Neural cell (in vitro differentiated cells): ENCODE data around the gene MED13L. TPM values are rescaled to one million over a fixed set of nuclear protein-coding genes. Genes with fewer than 3 reads are reported as not detected.

Experiments used
- H2AFZ ChIP-seq: fragments of 200-600, 300-800 bp; sonication (generic), shearing (Covaris generic); 2 replicates; pipeline ENCODE4 v1.6.0; 2014; ENCODE audit warnings: low read depth, mild to moderate bottlenecking, antibody characterized with exemption, low read length, moderate library complexity
- H3F3A ChIP-seq: fragments of 200-600 bp; shearing (Covaris generic); 2 replicates; pipeline ENCODE4 v1.6.1; 2016; ENCODE audit warnings: mild to moderate bottlenecking, moderate library complexity, mixed read lengths, antibody characterized with exemption, low read length; ENCODE audit not compliant: insufficient read depth, poor library complexity, severe bottlenecking
- H3K27ac ChIP-seq: fragments of 200-600, 300-800 bp; sonication (generic), shearing (Covaris generic); 2 replicates; pipeline ENCODE4 v1.5.1; 2014; ENCODE audit warnings: mild to moderate bottlenecking, low read length, moderate library complexity
- H3K27me3 ChIP-seq: fragments of 300-800, 200-600 bp; sonication (generic), shearing (Covaris generic); 2 replicates; pipeline ENCODE4 v1.6.0; 2014; ENCODE audit warnings: mild to moderate bottlenecking, low read depth, low read length, moderate library complexity; ENCODE audit not compliant: insufficient read depth
- H3K36me3 ChIP-seq: fragments of 300-800, 200-600 bp; sonication (generic), shearing (Covaris generic); 2 replicates; pipeline ENCODE4 v1.5.1; 2014; ENCODE audit warnings: mild to moderate bottlenecking, antibody characterized with exemption, low read length, moderate library complexity; ENCODE audit not compliant: insufficient read depth
- H3K4me2 ChIP-seq: fragments of 300-800, 200-600 bp; sonication (generic), shearing (Covaris generic); 2 replicates; pipeline ENCODE4 v1.6.0; 2014; ENCODE audit warnings: mild to moderate bottlenecking, low read length
- H3K4me3 ChIP-seq: fragments of 300-800, 200-600 bp; sonication (generic), shearing (Covaris generic); 2 replicates; pipeline ENCODE4 v1.5.1; 2014; ENCODE audit warnings: mild to moderate bottlenecking, low read length, moderate library complexity
- H3K79me2 ChIP-seq: fragments of 200-600 bp; shearing (Covaris generic); replicated peaks from 2 replicates; pipeline ENCODE4 v1.6.0; 2014; ENCODE audit warnings: mild to moderate bottlenecking, low read length, moderate library complexity; ENCODE audit not compliant: insufficient read depth
- H3K9ac ChIP-seq: fragments of 300-800, 200-600 bp; sonication (generic), shearing (Covaris generic); 2 replicates; pipeline ENCODE4 v1.6.1; 2016; ENCODE audit warnings: mild to moderate bottlenecking, low read length, mixed read lengths
- H3K9me2 ChIP-seq: fragments of 200-600 bp; shearing (Covaris generic); 2 replicates; pipeline ENCODE4 v1.6.1; 2016; ENCODE audit warnings: mild to moderate bottlenecking, low read length, mixed read lengths; ENCODE audit not compliant: insufficient read depth
- H3K9me3 ChIP-seq: fragments of 200-600, 300-800 bp; sonication (generic), shearing (Covaris generic); 2 replicates; pipeline ENCODE4 v1.6.1; 2016; ENCODE audit warnings: mild to moderate bottlenecking, mixed run types, low read length, moderate library complexity, mixed read lengths
- H4K20me1 ChIP-seq: fragments of 200-600 bp; shearing (Covaris generic); 2 replicates; pipeline ENCODE4 v1.6.1; 2016; ENCODE audit warnings: mild to moderate bottlenecking, mixed run types; ENCODE audit not compliant: insufficient read depth
- CTCF ChIP-seq: fragments of 450-650 bp; IDR thresholded peaks from 2 replicates; pipeline ENCODE4 v1.5.1; 2014; ENCODE audit warnings: antibody characterized with exemption, mild to moderate bottlenecking, moderate library complexity; ENCODE audit not compliant: poor library complexity, severe bottlenecking
- EP300 ChIP-seq: fragments of 450-650 bp; conservative IDR thresholded peaks from 2 replicates; pipeline ENCODE4 v1.6.1; 2014; ENCODE audit warnings: antibody characterized with exemption, mild to moderate bottlenecking, moderate library complexity; ENCODE audit not compliant: poor library complexity, severe bottlenecking
- EZH2 ChIP-seq: fragments of 200-600, 300-800 bp; shearing (Covaris generic), sonication (generic); IDR thresholded peaks from 2 replicates; pipeline ENCODE4 v1.6.1; 2014; ENCODE audit warnings: antibody characterized with exemption, low read length, borderline replicate concordance, mild to moderate bottlenecking; ENCODE audit not compliant: insufficient read depth, poor library complexity, severe bottlenecking
- MXI1 ChIP-seq: fragments of 450-650 bp; conservative IDR thresholded peaks from 2 replicates; pipeline ENCODE4 v1.6.1; 2014; ENCODE audit warnings: antibody characterized with exemption, mild to moderate bottlenecking; ENCODE audit not compliant: poor library complexity, severe bottlenecking
- POLR2AphosphoS5 ChIP-seq: IDR thresholded peaks from 2 replicates; pipeline ENCODE4 v1.6.1; 2012
- RAD21 ChIP-seq: fragments of 450-650 bp; conservative IDR thresholded peaks from 2 replicates; pipeline ENCODE4 v1.6.1; 2014; ENCODE audit warnings: antibody characterized with exemption, mild to moderate bottlenecking, moderate library complexity
- REST ChIP-seq: IDR thresholded peaks from 2 replicates; pipeline ENCODE4 v1.6.1; 2012; ENCODE audit warnings: borderline replicate concordance
- SMC3 ChIP-seq: fragments of 450-650 bp; conservative IDR thresholded peaks from 2 replicates; pipeline ENCODE4 v1.6.1; 2014; ENCODE audit warnings: antibody characterized with exemption, mild to moderate bottlenecking, moderate library complexity; ENCODE audit not compliant: poor library complexity
- TAF1 ChIP-seq: IDR thresholded peaks from 2 replicates; pipeline ENCODE4 v1.6.1; 2012; ENCODE audit warnings: low read depth
- polyA plus RNA-seq: library from polyadenylated mRNA; depleted of rRNA; stranded (reverse); fragments of >200 nt; gene quantifications from 2 replicates; pipeline ENCODE4 v1.2.3, GENCODE V29; 2014

MED13L gene
- polyA plus RNA-seq, 1 donor from 2014 or later, result 38.9 TPM

GRCh38 chr12:116048879-116049278, 228.6 kb downstream of the MED13L start:
- H3F3A ChIP-seq, result no peaks in the 10 kb centered on the region
- H3K27ac ChIP-seq, result peak overlapping the region; percentile 60
- no peak overlapping the region for H2AFZ ChIP-seq
- TF ChIP-seq TAF1, result no peak
- no peaks in the 10 kb centered on the region for H3K9me2 ChIP-seq
- H3K27me3 ChIP-seq, result no peaks in the 10 kb centered on the region
- H3K4me2 ChIP-seq, result peak overlapping the region; percentile 32
- H3K4me3 ChIP-seq, result peak overlapping the region; percentile 29
- H3K9ac ChIP-seq, result peak overlapping the region; percentile 37
- no peaks in the 10 kb centered on the region for H4K20me1 ChIP-seq
- H3K9me3 ChIP-seq, result no peaks in the 10 kb centered on the region
- H3K36me3 ChIP-seq, result no peaks in the 10 kb centered on the region
- no peaks in the 10 kb centered on the region for H3K79me2 ChIP-seq

GRCh38 chr12:116046039-116046438, 231.5 kb downstream of the MED13L start:
- Histone ChIP-seq H3K9ac (no peak overlapping the region), H3K36me3 (no peaks in the 10 kb centered on the region), H2AFZ (no peak overlapping the region), H3K9me3 (no peaks in the 10 kb centered on the region), H4K20me1 (no peaks in the 10 kb centered on the region), H3F3A (peaks cover 4% of the 10 kb centered on the region), H3K27me3 (no peaks in the 10 kb centered on the region), H3K4me2 (no peak overlapping the region), H3K9me2 (no peaks in the 10 kb centered on the region), H3K4me3 (no peak overlapping the region), H3K79me2 (no peaks in the 10 kb centered on the region), H3K27ac (no peak overlapping the region)
- TF ChIP-seq TAF1 (no peak), POLR2AphosphoS5 (no peak), EZH2 (no peak), CTCF (no peak), RAD21 (no peak), SMC3 (no peak), REST (no peak), EP300 (no peak), MXI1 (no peak)

- no peak overlapping the region for H2AFZ ChIP-seq
- H3K36me3 ChIP-seq, result no peaks in the 10 kb centered on the region
- H3K27me3 ChIP-seq, result no peaks in the 10 kb centered on the region
- H3K27ac ChIP-seq, result no peak overlapping the region
- H3K4me2 ChIP-seq, result no peak overlapping the region
- H3K4me3 ChIP-seq, result no peak overlapping the region
- H3F3A ChIP-seq, result peaks cover 4% of the 10 kb centered on the region
- TF ChIP-seq CTCF (no peak), EP300 (no peak), POLR2AphosphoS5 (no peak), TAF1 (no peak), REST (no peak), EZH2 (no peak), MXI1 (no peak), SMC3 (no peak), RAD21 (no peak)
- no peaks in the 10 kb centered on the region for H4K20me1 ChIP-seq
- no peaks in the 10 kb centered on the region for H3K9me2 ChIP-seq
- H3K9me3 ChIP-seq, result no peaks in the 10 kb centered on the region
- no peak overlapping the region for H3K9ac ChIP-seq
- no peaks in the 10 kb centered on the region for H3K79me2 ChIP-seq
These were observed 232.3 kb downstream of the MED13L start for GRCh38 chr12:116045150-116045549.
